ENCODE data around the gene KLLN.

GRCh38 chr10:87875929-87876571, 12.7 kb upstream of the KLLN start:
- TF ChIP-seq EZH2phosphoT487 (IDR thresholded peaks at IDR 0.05; ENCODE audit: insufficient read depth, low read depth) (no peak), EZH2 (IDR thresholded peaks at IDR 0.05; ENCODE audit: insufficient read depth, poor library complexity, severe bottlenecking) (no peak)

Measured in GM23248 (cell line).